H1 (cell line): ENCODE results near the gene RBP7. TPM values are rescaled to one million over a fixed set of nuclear protein-coding genes. Genes with fewer than 3 reads are reported as not detected.
A peak's percentile ranks its signal among the peaks of the same experiment; 100 is the strongest.

ENCODE experiments used
- CTCF ChIA-PET: fragments of 300-600 bp; sonication (Branson Sonifier 250); formaldehyde crosslinking; loops from one replicate; lab custom pipeline; 2021; ENCODE audit not compliant: partially characterized antibody; lab: Charles Lee
- POLR2A ChIA-PET: fragments of 300-600 bp; sonication (Branson Sonifier 250); formaldehyde crosslinking; loops from one replicate; lab custom pipeline; 2021; ENCODE audit warnings: inconsistent platforms; ENCODE audit not compliant: partially characterized antibody; lab: Charles Lee
- DNase-seq, 2 experiments: peaks; one replicate each; pipeline versions ENCODE4 v3.0.0 to v3.0.0-alpha.2; 2010 to 2022; ENCODE audit warnings: low spot score in 2 of 2, low read depth in 1 of 2, mixed read lengths in 1 of 2
- FAIRE-seq: peaks from 2 replicates; lab custom pipeline; 2011; peaks lifted over from hg19 to GRCh38; lab: Jason Lieb, UNC
- H2AFZ ChIP-seq: 2 replicates; pipeline ENCODE4 v1.8.1; 2012; ENCODE audit warnings: low read length, inconsistent platforms
- H2AK5ac ChIP-seq: 2 replicates; pipeline ENCODE4 v1.6.1; 2013; ENCODE audit warnings: low read depth, low read length
- H2BK120ac ChIP-seq: replicated peaks from 2 replicates; pipeline ENCODE3; 2013; ENCODE audit warnings: low read depth, low read length, inconsistent platforms
- H2BK12ac ChIP-seq: 2 replicates; pipeline ENCODE4 v1.6.1; 2013; ENCODE audit warnings: low read depth, low read length
- H2BK15ac ChIP-seq: 2 replicates; pipeline ENCODE4 v1.6.1; 2013; ENCODE audit warnings: low read length
- H2BK20ac ChIP-seq: 2 replicates; pipeline ENCODE4 v1.6.1; 2013; ENCODE audit warnings: low read length
- H2BK5ac ChIP-seq: 2 replicates; pipeline ENCODE4 v1.6.1; 2013; ENCODE audit warnings: low read depth, low read length
- H3K14ac ChIP-seq: 2 replicates; pipeline ENCODE4 v1.6.1; 2013; ENCODE audit warnings: inconsistent platforms; ENCODE audit not compliant: insufficient read length
- H3K18ac ChIP-seq: 2 replicates; pipeline ENCODE4 v1.6.1; 2013; ENCODE audit warnings: low read length; ENCODE audit errors: extremely low read depth
- H3K23ac ChIP-seq: 2 replicates; pipeline ENCODE4 v1.6.1; 2013; ENCODE audit warnings: inconsistent platforms; ENCODE audit not compliant: insufficient read length
- H3K23me2 ChIP-seq: 2 replicates; pipeline ENCODE4 v1.6.1; 2013; ENCODE audit warnings: low read depth, low read length
- H3K27ac ChIP-seq: 2 replicates; pipeline ENCODE4 v1.6.1; 2011; ENCODE audit warnings: low read depth, low read length, inconsistent platforms
- H3K27me3 ChIP-seq, 4 experiments: replicated peaks in 1 of 4; 1 replicate in 1 of 4; 2 replicates in 3 of 4; pipeline versions ENCODE4 v1.6.1 to v1.8.1; 2011 to 2013; ENCODE audit warnings: low read length in 3 of 4, mild to moderate bottlenecking in 3 of 4, inconsistent platforms in 2 of 4, mixed read lengths in 2 of 4, moderate library complexity in 1 of 4; ENCODE audit not compliant: control insufficient read depth in 3 of 4, insufficient read depth in 3 of 4; ENCODE audit errors: extremely low read depth in 1 of 4
- H3K36me3 ChIP-seq, 4 experiments: 2 replicates each; pipeline versions ENCODE4 v1.6.1 to v1.8.1; 2011 to 2013; ENCODE audit warnings: mild to moderate bottlenecking in 4 of 4, low read length in 3 of 4, moderate library complexity in 2 of 4, control low read depth in 1 of 4, inconsistent platforms in 1 of 4; ENCODE audit not compliant: insufficient read depth in 4 of 4, control insufficient read depth in 2 of 4
- H3K4ac ChIP-seq: replicated peaks from 2 replicates; pipeline ENCODE3; 2013; ENCODE audit warnings: low read length, low read depth, mixed read lengths, inconsistent platforms; ENCODE audit not compliant: insufficient read length
- H3K4me1 ChIP-seq, 4 experiments: replicated peaks in 1 of 4; 1 replicate in 1 of 4; 2 replicates in 3 of 4; pipeline versions ENCODE4 v1.6.1 to v1.8.1; 2011 to 2013; ENCODE audit warnings: low read length in 3 of 4, inconsistent platforms in 2 of 4, mixed read lengths in 1 of 4; ENCODE audit not compliant: insufficient read depth in 4 of 4, control insufficient read depth in 3 of 4
- H3K4me2 ChIP-seq, 2 experiments: 2 replicates each; pipeline versions ENCODE4 v1.6.1 to v1.8.1; 2011 to 2013; ENCODE audit warnings: low read depth in 2 of 2, low read length in 2 of 2, control low read depth in 1 of 2, inconsistent platforms in 1 of 2, mild to moderate bottlenecking in 1 of 2; ENCODE audit not compliant: insufficient read depth in 1 of 2
- H3K4me3 ChIP-seq, 4 experiments: fragments of 200-600, 300-600 bp in 1 of 4; sonication (generic), shearing (Covaris generic), sonication (Bioruptor Twin) in 1 of 4; 2 replicates each; pipeline versions ENCODE4 v1.5.1 to v1.8.1; 2011 to 2016; ENCODE audit warnings: low read length in 4 of 4, low read depth in 3 of 4, control low read depth in 2 of 4, inconsistent platforms in 2 of 4, mild to moderate bottlenecking in 2 of 4, mixed read lengths in 1 of 4, moderate library complexity in 1 of 4; ENCODE audit not compliant: insufficient read depth in 2 of 4; ENCODE audit errors: extremely low read depth in 1 of 4
- H3K56ac ChIP-seq: replicated peaks from 2 replicates; pipeline ENCODE3; 2013; ENCODE audit warnings: low read depth, mild to moderate bottlenecking, mixed read lengths, low read length, inconsistent platforms; ENCODE audit not compliant: insufficient read length
- H3K79me1 ChIP-seq: 2 replicates; pipeline ENCODE4 v1.6.1; 2013; ENCODE audit warnings: low read depth, low read length, control low read depth
- H3K79me2 ChIP-seq, 2 experiments: 2 replicates each; pipeline versions ENCODE4 v1.6.1 to v1.8.1; 2012 to 2013; ENCODE audit warnings: low read length in 2 of 2, mild to moderate bottlenecking in 2 of 2, inconsistent platforms in 1 of 2; ENCODE audit not compliant: insufficient read depth in 2 of 2, control insufficient read depth in 1 of 2
- H3K9ac ChIP-seq, 4 experiments: replicated peaks in 1 of 4; 1 replicate in 1 of 4; 2 replicates in 3 of 4; pipeline versions ENCODE4 v1.6.1 to v1.8.1; 2011 to 2013; ENCODE audit warnings: low read depth in 3 of 4, low read length in 3 of 4, control low read depth in 2 of 4, mild to moderate bottlenecking in 2 of 4, moderate library complexity in 2 of 4, inconsistent platforms in 1 of 4; ENCODE audit errors: extremely low read depth in 1 of 4
- H3K9me3 ChIP-seq, 2 experiments: 2 replicates each; pipeline versions ENCODE4 v1.6.1 to v1.8.1; 2012 to 2013; ENCODE audit warnings: mild to moderate bottlenecking in 2 of 2, moderate library complexity in 2 of 2, control low read depth in 1 of 2, inconsistent platforms in 1 of 2, low read depth in 1 of 2, low read length in 1 of 2, mixed read lengths in 1 of 2; ENCODE audit not compliant: insufficient read depth in 2 of 2
- H4K20me1 ChIP-seq, 2 experiments: replicated peaks in 1 of 2; 2 replicates each; pipeline versions ENCODE3 to v1.8.1; 2011 to 2013; ENCODE audit warnings: inconsistent platforms in 2 of 2, low read length in 2 of 2, mild to moderate bottlenecking in 1 of 2; ENCODE audit not compliant: insufficient read depth in 2 of 2, control insufficient read depth in 1 of 2
- H4K5ac ChIP-seq: 2 replicates; pipeline ENCODE4 v1.6.1; 2013; ENCODE audit warnings: low read length, low read depth, mixed read lengths, inconsistent platforms; ENCODE audit not compliant: insufficient read length
- H4K8ac ChIP-seq: 2 replicates; pipeline ENCODE4 v1.8.0; 2013; ENCODE audit warnings: mild to moderate bottlenecking, moderate library complexity, low read length, inconsistent platforms; ENCODE audit not compliant: insufficient read depth; ENCODE audit errors: extremely low read depth
- H4K91ac ChIP-seq: replicated peaks from 2 replicates; pipeline ENCODE3; 2013; ENCODE audit warnings: low read length, mixed read lengths, inconsistent platforms; ENCODE audit not compliant: insufficient read length
- GTF2F1 ChIP-seq: IDR thresholded peaks from 2 replicates; pipeline ENCODE4 v1.6.1; 2012; ENCODE audit warnings: low read depth, low read length, improper control_type of control experiment, borderline replicate concordance
- KDM5A ChIP-seq: fragments of 200-600 bp; IDR thresholded peaks from 2 replicates; pipeline ENCODE4 v1.7.1; 2012; ENCODE audit warnings: mild to moderate bottlenecking, low read length, inconsistent platforms, mixed read lengths
- MAFK ChIP-seq: IDR thresholded peaks from 2 replicates; pipeline ENCODE4 v1.6.1; 2012; ENCODE audit warnings: low read depth, mild to moderate bottlenecking, improper control_type of control experiment, low read length
- SIRT6 ChIP-seq: IDR thresholded peaks from one replicate; pipeline ENCODE4 v1.7.1; 2012; ENCODE audit warnings: low read length, inconsistent platforms
- TCF12 ChIP-seq: IDR thresholded peaks from 2 replicates; pipeline ENCODE4 v1.6.1; 2011; ENCODE audit warnings: low read depth, mild to moderate bottlenecking, low read length
- ZNF274 ChIP-seq: IDR thresholded peaks from 2 replicates; pipeline ENCODE4 v1.7.0; 2012; ENCODE audit warnings: low read length, borderline replicate concordance; ENCODE audit errors: extremely low read depth
- WGBS, 2 experiments: shearing (Covaris generic) in 1 of 2; methylation state at CpG; one replicate each; pipeline versions ENCODE4 v1.1.6 to v1.1.7; 2013 to 2015; ENCODE audit warnings: low lambda C conversion rate in 2 of 2, mixed read lengths in 2 of 2, inconsistent platforms in 1 of 2, low coverage in 1 of 2, missing lambda C conversion rate in 1 of 2; ENCODE audit not compliant: insufficient replicate concordance in 2 of 2, insufficient coverage in 1 of 2, insufficient read length in 1 of 2; ENCODE audit errors: extremely low coverage in 1 of 2, missing lambda C conversion rate in 1 of 2; 5-methylcytosine and 5-hydroxymethylcytosine counted together
- polyA plus RNA-seq, 7 experiments: library from polyadenylated mRNA; depleted of rRNA in 3 of 7; stranded (reverse) in 5 of 7; unstranded in 2 of 7; fragments of >200 nt in 5 of 7; fragments of 200-250 nt in 2 of 7; gene quantifications; 1 replicate in 5 of 7; 2 replicates in 1 of 7; 4 replicates in 1 of 7; pipeline versions ENCODE4 v1.2.1 to v1.2.3, GENCODE V29; 2011 to 2013; ENCODE audit warnings: missing spikeins in 2 of 7, mixed read lengths in 2 of 7
- total RNA-seq: library from RNA; stranded (reverse); fragmentation: NEBNext Ultra II Directional; extraction: Animal tissue kit (Norgen Biotek cat#: 25700); gene quantifications from 2 replicates; pipeline ENCODE4 v1.2.1, GENCODE V29; 2021

Gene RBP7
- total and polyA plus RNA-seq, 2 of the 8 experiments (the other 6 are each of a cell fraction or from before 2014, with no cell fraction given) = 5.7 to 7.2 TPM

GRCh38 chr1:10057796-10058195 is 60.8 kb downstream of the RBP7 start:
- no peak overlapping the region for H3K4me3 ChIP-seq
- no peak overlapping the region for H3K23ac ChIP-seq
- H3K18ac ChIP-seq = no peak overlapping the region
- DNase-seq (no peak), FAIRE-seq (no peak)
- no peak overlapping the region for H3K27ac ChIP-seq
- no peak overlapping the region for H2AFZ ChIP-seq
- H2BK5ac ChIP-seq = 0 out of 2 replicates have a peak overlapping the region, but pooled peaks have one; percentile 44
- H3K23me2 ChIP-seq = no peaks in the 10 kb centered on the region
- no peak overlapping the region for H2AK5ac ChIP-seq
- ChIA-PET POLR2A (interaction anchor here (1.9 kb wide), 1 partner anchor 24 kb away, joined by 7 read pairs; no protein-coding TSS in a partner anchor), CTCF (interaction anchor here (0.6 to 2.6 kb wide), 3 partner anchors 11 to 27 kb away, joined by 3 to 11 read pairs (median 3); no protein-coding TSS in a partner anchor)
- peaks cover 0 to 68% of the 10 kb centered on the region in 2 experiments for H3K79me2 ChIP-seq
- no peak overlapping the region for H2BK15ac ChIP-seq
- no peaks in the 10 kb centered on the region for H3K36me3 ChIP-seq
- H2BK20ac ChIP-seq = no peak overlapping the region
- H3K4me2 ChIP-seq = no peak overlapping the region
- no peaks in the 10 kb centered on the region for H3K9me3 ChIP-seq
- H4K20me1 ChIP-seq = peaks cover 5 to 13% of the 10 kb centered on the region in 2 experiments
- TF ChIP-seq TCF12 (no peak), KDM5A (no peak), GTF2F1 (no peak), MAFK (no peak), ZNF274 (no peak), SIRT6 (no peak)
- no peak overlapping the region for H4K8ac ChIP-seq
- H3K9ac ChIP-seq = no peak overlapping the region
- 91% methylated on average over 5 of the region's 5 CpGs; no CpG with 5 or more reads in 1 of the 2 experiments for WGBS, 2 experiments
- H4K5ac ChIP-seq = no peak overlapping the region
- no peak overlapping the region for H3K56ac ChIP-seq
- H2BK120ac ChIP-seq = no peak overlapping the region
- H3K4ac ChIP-seq = no peak overlapping the region
- H3K4me1 ChIP-seq = peaks cover 0 to 6% (median under 1%) of the 10 kb centered on the region in 4 experiments; a peak in 2 of 7 replicates
- H4K91ac ChIP-seq = no peak overlapping the region
- no peak overlapping the region for H3K14ac ChIP-seq
- peaks cover 13% of the 10 kb centered on the region for H3K79me1 ChIP-seq
- no peak overlapping the region for H2BK12ac ChIP-seq
- H3K27me3 ChIP-seq = no peaks in the 10 kb centered on the region
